DND-41 (cell line): ENCODE results near the gene IRX2.

Experiments
- CTCF ChIP-seq: IDR thresholded peaks from 2 replicates; pipeline ENCODE4 v1.5.1; 2012; ENCODE audit warnings: borderline replicate concordance, low read length, moderate library complexity, mild to moderate bottlenecking; ENCODE audit not compliant: poor library complexity, severe bottlenecking; ENCODE audit errors: extremely low read depth
- EZH2 ChIP-seq: IDR thresholded peaks from 3 replicates; pipeline ENCODE4 v1.6.1; 2012; ENCODE audit warnings: borderline replicate concordance, low read depth, mild to moderate bottlenecking, moderate library complexity, low read length, inconsistent platforms; ENCODE audit not compliant: severe bottlenecking

GRCh38 chr5:2764581-2764980 lies 13.1 kb upstream of the IRX2 start:
- TF ChIP-seq CTCF (no peak), EZH2 (no peak)
